Ascending aorta (tissue), 2 donors: ENCODE data around the gene STXBP5. TPM values are rescaled to one million over a fixed set of nuclear protein-coding genes. Genes with fewer than 3 reads are reported as not detected.

ENCODE experiments used
- DNase-seq, 2 donors: peaks; one replicate each; pipeline ENCODE4 v3.0.0-alpha.2; 2019; ENCODE audit warnings: low spot score in 2 of 2
- H3K27ac ChIP-seq, 2 donors: fragments of 200-600 bp; sonication (generic); one replicate each; pipeline ENCODE4 v1.5.1; 2016 to 2017; ENCODE audit warnings: mild to moderate bottlenecking in 1 of 2
- H3K27me3 ChIP-seq: fragments of 200-600 bp; sonication (generic); one replicate; pipeline ENCODE4 v1.5.1; 2017
- H3K36me3 ChIP-seq, 2 donors: fragments of 200-600 bp; sonication (generic); one replicate each; pipeline ENCODE4 v1.5.1; 2016
- H3K4me1 ChIP-seq, 2 donors: fragments of 200-600 bp; sonication (generic); one replicate each; pipeline ENCODE4 v1.5.1; 2016 to 2017; ENCODE audit warnings: mild to moderate bottlenecking in 1 of 2
- H3K4me3 ChIP-seq, 2 donors: fragments of 200-600 bp; sonication (generic); one replicate each; pipeline ENCODE4 v1.5.1; 2016 to 2017; ENCODE audit warnings: mild to moderate bottlenecking in 1 of 2
- H3K9me3 ChIP-seq, 2 donors: fragments of 200-600 bp; sonication (generic); one replicate each; pipeline ENCODE4 v1.5.1; 2016
- CTCF ChIP-seq, 3 experiments: fragments of 200-600 bp in 2 of 3; fragments of 450-650 bp in 1 of 3; sonication (generic) in 2 of 3; IDR thresholded peaks; one replicate each; pipeline ENCODE4 v1.5.1; 2016 to 2019; ENCODE audit warnings: antibody characterized with exemption in 3 of 3, mild to moderate bottlenecking in 1 of 3, moderate library complexity in 1 of 3
- intact Hi-C: fragments of 100-400 bp; cut with DNase I; formaldehyde crosslinking; loops from one replicate; pipeline ENCODE4 v1.15.1; 2023
- total RNA-seq: library from RNA; depleted of rRNA; stranded (reverse); fragments of >200 nt; gene quantifications from one replicate; pipeline ENCODE4 v1.1.0, GENCODE V29; 2016

Gene STXBP5
- total RNA-seq, 1 donor from 2014 or later = 13.6 TPM

GRCh38 chr6:147299035-147299434, 94.8 kb downstream of the STXBP5 start:
- TF ChIP-seq CTCF (IDR thresholded peaks at IDR 0.05) = no peak
- no peak for DNase-seq
- Histone ChIP-seq H3K4me1 (no peaks in the 10 kb centered on the region), H3K36me3 (peaks cover 9 to 26% of the 10 kb centered on the region in 2 donors), H3K9me3 (peaks cover 6 to 22% of the 10 kb centered on the region in 2 donors), H3K27ac (no peak overlapping the region), H3K27me3 (no peaks in the 10 kb centered on the region), H3K4me3 (no peak overlapping the region)
- intact Hi-C loops = no loop called here

- intact Hi-C loops = no loop called here
- DNase-seq = no peak
- Histone ChIP-seq H3K36me3 (peaks cover 10 to 25% of the 10 kb centered on the region in 2 donors), H3K4me3 (no peak overlapping the region), H3K27me3 (no peaks in the 10 kb centered on the region), H3K27ac (no peak overlapping the region), H3K4me1 (no peaks in the 10 kb centered on the region), H3K9me3 (peaks cover 6 to 22% of the 10 kb centered on the region in 2 donors)
- no peak for TF ChIP-seq CTCF (IDR thresholded peaks at IDR 0.05)
These were observed 96.9 kb downstream of the STXBP5 start for GRCh38 chr6:147301070-147301469.

- Histone ChIP-seq H3K27me3 (no peaks in the 10 kb centered on the region), H3K9me3 (peaks cover 6 to 8% of the 10 kb centered on the region in 2 donors), H3K36me3 (peaks cover 3 to 17% of the 10 kb centered on the region in 2 donors), H3K4me3 (no peak overlapping the region), H3K27ac (no peak overlapping the region), H3K4me1 (no peaks in the 10 kb centered on the region)
- TF ChIP-seq CTCF (IDR thresholded peaks at IDR 0.05) = no peak
- intact Hi-C loops = no loop called here
- no peak for DNase-seq
These were observed 99.8 kb downstream of the STXBP5 start for GRCh38 chr6:147304016-147304415.

- H3K36me3 ChIP-seq = no peaks in the 10 kb centered on the region
- no peak for TF ChIP-seq CTCF (IDR thresholded peaks at IDR 0.05)
- no peaks in the 10 kb centered on the region for H3K4me1 ChIP-seq
- no peak for DNase-seq
- no peak overlapping the region for H3K4me3 ChIP-seq
- H3K9me3 ChIP-seq = no peaks in the 10 kb centered on the region
- no peak overlapping the region for H3K27ac ChIP-seq
- intact Hi-C loops = no loop called here
- no peaks in the 10 kb centered on the region for H3K27me3 ChIP-seq
These were observed 106.3 kb downstream of the STXBP5 start for GRCh38 chr6:147310521-147310920.

- no peak for DNase-seq
- Histone ChIP-seq H3K27me3 (no peaks in the 10 kb centered on the region), H3K27ac (no peak overlapping the region), H3K36me3 (peaks cover 0 to 4% of the 10 kb centered on the region in 2 donors), H3K4me3 (no peak overlapping the region), H3K4me1 (no peaks in the 10 kb centered on the region), H3K9me3 (no peaks in the 10 kb centered on the region)
- intact Hi-C loops = no loop called here
- no peak for TF ChIP-seq CTCF (IDR thresholded peaks at IDR 0.05)
These were observed 107.0 kb downstream of the STXBP5 start for GRCh38 chr6:147311218-147311617.

GRCh38 chr6:147321260-147321659, 117.0 kb downstream of the STXBP5 start:
- no peak for TF ChIP-seq CTCF (IDR thresholded peaks at IDR 0.05)
- intact Hi-C loops = no loop called here
- Histone ChIP-seq H3K9me3 (no peaks in the 10 kb centered on the region), H3K4me3 (no peak overlapping the region), H3K27me3 (no peaks in the 10 kb centered on the region), H3K4me1 (no peaks in the 10 kb centered on the region), H3K36me3 (peaks cover 3 to 13% of the 10 kb centered on the region in 2 donors), H3K27ac (no peak overlapping the region)
- DNase-seq = no peak
